GM10847 (cell line): ENCODE data around the gene IYD.

Experiments used
- POLR2A ChIP-seq: IDR thresholded peaks from 2 replicates; pipeline ENCODE4 v1.6.1; 2011; ENCODE audit not compliant: insufficient read length; ENCODE audit errors: extremely low read depth

Gene IYD

GRCh38 chr6:150435360-150435759 is 66.5 kb downstream of the IYD start:
- no peak for TF ChIP-seq POLR2A

GRCh38 chr6:150435832-150436231 is 67.0 kb downstream of the IYD start:
- no peak for TF ChIP-seq POLR2A

GRCh38 chr6:150439373-150439772 is 70.6 kb downstream of the IYD start:
- no peak for TF ChIP-seq POLR2A

GRCh38 chr6:150443621-150444020 is 74.8 kb downstream of the IYD start:
- TF ChIP-seq POLR2A = no peak

GRCh38 chr6:150444308-150444707 is 75.5 kb downstream of the IYD start:
- TF ChIP-seq POLR2A = no peak

GRCh38 chr6:150445486-150445885 is 76.7 kb downstream of the IYD start:
- TF ChIP-seq POLR2A = no peak

GRCh38 chr6:150448221-150448620 is 79.4 kb downstream of the IYD start:
- TF ChIP-seq POLR2A = no peak

GRCh38 chr6:150450918-150451317 is 82.1 kb downstream of the IYD start:
- no peak for TF ChIP-seq POLR2A

- no peak for TF ChIP-seq POLR2A
Measured at GRCh38 chr6:150451807-150452427, 83.1 kb downstream of the IYD start.

GRCh38 chr6:150452428-150453243 is 83.8 kb downstream of the IYD start:
- no peak for TF ChIP-seq POLR2A

GRCh38 chr6:150453357-150453756 is 84.5 kb downstream of the IYD start:
- no peak for TF ChIP-seq POLR2A
